Loucy (cell line): ENCODE data around the gene HSF2BP.
"Not testable (repeated sequence)": the region's sequence is repeated elsewhere in the genome, so short reads cannot be mapped to it uniquely, and the experiment has no call there.

Experiments used
- CTCF ChIP-seq: fragments of 200-600 bp; sonication (generic); conservative IDR thresholded peaks from 2 replicates; pipeline ENCODE4 v1.5.1; 2014; ENCODE audit warnings: mild to moderate bottlenecking, antibody characterized with exemption, low read length
- EZH2phosphoT487 ChIP-seq: fragments of 200-600 bp; IDR thresholded peaks from 2 replicates; pipeline ENCODE4 v1.6.1; 2018; ENCODE audit warnings: antibody characterized with exemption, mild to moderate bottlenecking, moderate library complexity, borderline replicate concordance

GRCh38 chr21:43485016-43485415, 174.3 kb downstream of the HSF2BP start:
- TF ChIP-seq CTCF, EZH2phosphoT487: not testable (repeated sequence)
